HG03139 (cell line): ENCODE results near the gene DELE1.

ENCODE experiments used
- ATAC-seq: cut with Tn5 transposase; IDR thresholded peaks from one replicate; pipeline ENCODE4 v1.9.1; 2021; ENCODE audit not compliant: unreplicated experiment

Gene DELE1, protein sequence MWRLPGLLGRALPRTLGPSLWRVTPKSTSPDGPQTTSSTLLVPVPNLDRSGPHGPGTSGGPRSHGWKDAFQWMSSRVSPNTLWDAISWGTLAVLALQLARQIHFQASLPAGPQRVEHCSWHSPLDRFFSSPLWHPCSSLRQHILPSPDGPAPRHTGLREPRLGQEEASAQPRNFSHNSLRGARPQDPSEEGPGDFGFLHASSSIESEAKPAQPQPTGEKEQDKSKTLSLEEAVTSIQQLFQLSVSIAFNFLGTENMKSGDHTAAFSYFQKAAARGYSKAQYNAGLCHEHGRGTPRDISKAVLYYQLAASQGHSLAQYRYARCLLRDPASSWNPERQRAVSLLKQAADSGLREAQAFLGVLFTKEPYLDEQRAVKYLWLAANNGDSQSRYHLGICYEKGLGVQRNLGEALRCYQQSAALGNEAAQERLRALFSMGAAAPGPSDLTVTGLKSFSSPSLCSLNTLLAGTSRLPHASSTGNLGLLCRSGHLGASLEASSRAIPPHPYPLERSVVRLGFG

DNA sequence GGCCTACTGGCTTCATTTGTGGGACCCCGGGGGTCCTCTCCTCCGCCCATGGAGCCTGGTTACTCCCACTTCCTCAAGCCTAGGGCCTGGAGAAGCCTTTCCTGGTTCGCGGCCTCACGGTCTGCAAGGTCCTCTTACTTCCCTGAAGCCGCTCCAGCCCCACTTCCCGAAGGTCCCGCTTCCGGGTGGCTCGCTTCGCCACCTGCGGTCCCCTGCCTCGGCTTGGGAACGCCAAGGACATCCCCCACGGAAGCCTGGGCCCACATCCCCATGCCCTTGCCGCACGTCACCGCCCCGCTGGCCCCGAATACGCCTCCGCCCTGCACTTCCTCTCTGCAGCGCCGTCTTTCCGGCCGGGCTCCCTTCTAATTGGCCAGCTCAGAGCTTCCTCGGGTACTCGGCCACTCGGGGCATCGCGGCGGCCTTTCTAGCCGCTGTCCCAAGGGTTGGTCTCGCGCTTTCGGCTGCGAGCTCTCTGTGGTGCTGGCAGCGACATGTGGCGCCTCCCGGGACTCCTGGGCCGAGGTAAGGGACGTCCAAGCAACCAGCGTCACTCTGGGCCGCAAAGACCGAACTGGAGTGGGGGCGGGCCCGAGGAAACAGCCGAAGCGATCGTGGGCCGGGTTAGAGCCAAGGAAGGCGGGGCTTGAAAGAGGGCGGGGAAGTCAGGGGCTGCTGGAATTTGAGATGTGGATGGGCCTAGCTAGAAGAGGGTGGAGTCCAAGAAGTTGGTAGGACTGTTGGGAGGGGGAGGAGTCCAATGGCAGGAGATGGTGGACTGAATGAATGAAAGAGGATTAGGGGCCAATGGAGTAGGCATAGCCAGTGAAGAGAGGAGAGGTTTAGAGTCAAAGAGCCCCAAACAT is at the start of gene DELE1:
Gene DELE1, plus strand, starts transcription at position 424 of the 866 bp plus-strand sequence. Its CDS starts 71 bp downstream, at position 495.
- ATAC-seq = peak; percentile 96

DNA sequence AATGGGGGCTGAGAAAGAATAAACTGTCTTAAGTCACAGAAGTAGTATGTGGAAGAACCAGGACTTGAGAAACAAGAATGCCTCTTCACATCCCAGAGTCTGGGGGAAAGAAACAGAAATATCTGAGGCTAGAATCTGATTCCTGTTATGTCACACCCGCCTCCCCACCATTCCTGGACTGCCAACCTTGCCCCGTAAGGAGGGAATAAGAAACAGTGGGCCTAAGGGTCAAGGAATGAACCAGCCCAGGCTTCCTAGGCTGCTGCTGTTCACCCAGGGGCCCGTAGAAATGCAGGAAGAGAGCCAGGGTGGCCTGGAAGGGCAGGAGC is 49.8 kb upstream of the DELE1 start:
- ATAC-seq = no peak

DNA sequence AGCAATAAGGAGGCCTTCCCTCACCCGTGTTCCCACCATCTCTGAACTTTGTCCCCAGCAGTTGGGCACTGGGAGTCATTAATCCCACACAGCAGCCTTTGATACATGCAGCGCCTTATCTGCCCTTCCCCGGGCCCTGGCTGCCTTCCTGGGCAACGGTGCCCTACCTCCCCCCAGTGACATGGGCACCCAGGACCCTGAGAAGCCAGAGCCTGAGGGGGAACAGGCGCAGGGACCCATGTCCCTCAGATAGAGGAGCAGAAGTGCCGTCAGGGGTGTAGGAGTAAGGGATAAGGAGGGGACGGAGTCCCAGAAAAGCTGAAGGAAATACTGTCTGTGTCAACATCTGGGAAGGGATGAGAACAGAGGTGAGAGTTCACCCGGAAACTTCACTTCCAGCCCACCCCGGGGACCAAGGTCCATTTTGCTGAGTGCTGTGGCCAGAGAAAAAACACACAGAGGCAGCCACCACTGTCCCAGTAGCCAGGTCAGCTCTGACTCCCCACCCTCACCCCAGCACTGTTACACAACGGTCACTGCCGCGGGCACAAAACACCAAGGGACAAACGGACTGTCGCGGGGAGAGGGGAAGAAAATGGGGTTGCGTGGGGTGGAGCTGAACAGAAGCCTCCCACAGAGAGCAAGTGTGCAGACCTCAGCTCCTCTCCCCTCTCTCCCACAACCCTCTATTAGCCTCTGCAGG is 49.3 kb upstream of the DELE1 start:
- ATAC-seq = no peak

DNA sequence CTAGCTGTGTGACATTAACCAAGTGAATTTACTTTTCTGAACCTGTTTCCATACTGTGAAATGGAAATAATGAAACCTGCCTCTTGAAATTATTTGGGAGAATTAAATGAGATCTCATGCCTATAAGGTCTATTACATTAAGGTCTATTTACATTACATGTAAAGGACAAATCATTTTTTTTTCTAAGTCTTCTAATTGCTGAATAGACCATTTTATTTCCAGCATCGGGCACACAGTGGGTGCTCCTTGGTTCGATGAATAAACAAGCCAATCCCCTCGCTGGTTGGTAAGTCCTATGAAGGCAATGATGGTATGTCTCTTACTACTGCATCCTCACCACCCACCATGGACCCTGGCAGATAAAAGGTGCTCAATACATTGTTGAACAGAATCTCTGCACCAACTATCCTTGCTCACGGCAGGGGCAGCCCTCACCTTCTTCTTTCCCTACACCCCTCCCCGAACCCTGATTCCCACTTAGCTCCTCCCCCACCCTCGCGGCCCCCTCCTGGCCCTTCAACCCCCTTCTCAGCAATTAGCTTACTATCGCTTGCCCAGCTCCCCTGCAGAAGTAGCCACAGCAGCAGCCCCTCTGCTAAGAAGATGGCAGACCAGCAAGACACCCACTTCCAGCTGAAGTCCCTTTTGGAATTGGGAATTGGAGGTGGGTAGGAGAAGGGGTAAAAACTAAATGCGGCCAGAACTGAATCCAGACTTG is 48.5 kb upstream of the DELE1 start:
- ATAC-seq = no peak

DNA sequence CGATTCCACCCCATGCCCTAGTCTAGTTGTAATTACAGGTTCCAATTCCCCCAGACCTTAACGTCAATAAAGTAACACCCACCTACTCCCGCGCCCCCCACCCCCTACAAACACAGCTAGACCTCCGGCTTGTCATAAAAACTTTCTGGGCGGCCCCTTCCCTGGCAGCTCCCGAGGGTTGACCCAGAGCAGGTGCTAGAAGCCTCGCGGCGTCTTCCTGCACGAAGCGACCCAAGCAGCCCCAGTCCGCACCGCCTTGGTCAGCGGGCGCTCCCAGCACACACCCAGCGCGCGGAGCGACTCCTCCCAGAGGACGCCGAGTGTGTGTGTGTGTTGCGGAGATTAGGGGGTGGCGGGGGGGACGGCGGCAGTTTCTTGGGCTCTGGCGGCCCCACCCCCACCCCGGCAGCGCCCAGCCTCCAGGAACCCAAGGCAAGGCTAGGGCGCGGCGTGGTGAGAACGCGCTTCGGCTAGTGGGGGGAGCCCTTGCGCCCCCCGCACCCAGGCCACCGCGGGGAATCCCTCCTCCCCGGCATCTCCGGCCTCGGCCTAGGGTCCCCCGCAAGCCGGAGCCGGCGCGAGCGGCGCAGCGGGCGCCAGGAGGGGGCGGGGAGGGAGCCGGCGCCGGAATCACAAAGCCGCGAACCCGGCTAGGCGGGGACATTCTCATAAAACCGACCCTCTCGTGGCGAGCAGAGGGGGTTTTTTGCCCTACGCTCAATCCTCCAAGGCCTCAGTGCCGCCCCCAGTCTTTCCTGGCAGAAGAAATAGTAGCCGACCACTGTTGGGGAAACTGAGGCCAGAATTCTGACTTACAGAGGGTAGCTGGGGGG is 47.7 kb upstream of the DELE1 start:
- ATAC-seq = no peak

DNA sequence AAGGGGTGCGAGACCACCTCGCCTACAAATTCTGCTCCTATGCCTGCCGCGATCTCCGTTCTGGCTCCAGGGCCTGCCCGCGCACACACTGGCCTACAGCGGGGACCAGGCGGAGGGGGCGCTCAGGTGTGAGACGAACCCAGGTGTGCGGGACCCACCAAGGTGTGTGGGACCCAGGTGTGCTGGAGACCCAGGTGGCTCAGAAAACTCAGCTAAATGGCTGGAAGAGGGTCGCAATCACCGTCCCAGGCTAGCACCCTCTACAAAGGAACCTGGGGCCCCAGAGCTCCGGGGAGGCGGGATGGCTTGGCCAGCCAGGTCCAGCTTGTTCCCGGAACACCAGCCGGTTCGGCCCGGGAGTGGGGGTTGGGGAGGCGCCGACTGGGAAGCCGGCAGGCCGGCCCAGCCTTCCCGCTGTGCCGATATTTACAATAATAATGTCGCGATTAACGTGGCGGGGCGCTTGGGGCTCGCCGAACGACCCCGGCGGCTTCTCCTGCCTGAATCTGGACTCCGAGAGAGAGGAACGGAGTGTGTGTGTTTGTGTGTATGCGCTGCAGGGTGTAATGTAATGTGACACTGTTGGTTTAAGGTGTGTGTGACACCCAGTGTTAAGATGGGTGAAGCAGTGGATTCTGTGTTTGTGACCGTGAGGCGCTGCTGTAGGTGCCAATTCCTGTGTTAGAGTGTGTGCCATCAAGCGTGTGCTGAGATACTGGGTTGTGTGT is 46.9 kb upstream of the DELE1 start:
- ATAC-seq = no peak

DNA sequence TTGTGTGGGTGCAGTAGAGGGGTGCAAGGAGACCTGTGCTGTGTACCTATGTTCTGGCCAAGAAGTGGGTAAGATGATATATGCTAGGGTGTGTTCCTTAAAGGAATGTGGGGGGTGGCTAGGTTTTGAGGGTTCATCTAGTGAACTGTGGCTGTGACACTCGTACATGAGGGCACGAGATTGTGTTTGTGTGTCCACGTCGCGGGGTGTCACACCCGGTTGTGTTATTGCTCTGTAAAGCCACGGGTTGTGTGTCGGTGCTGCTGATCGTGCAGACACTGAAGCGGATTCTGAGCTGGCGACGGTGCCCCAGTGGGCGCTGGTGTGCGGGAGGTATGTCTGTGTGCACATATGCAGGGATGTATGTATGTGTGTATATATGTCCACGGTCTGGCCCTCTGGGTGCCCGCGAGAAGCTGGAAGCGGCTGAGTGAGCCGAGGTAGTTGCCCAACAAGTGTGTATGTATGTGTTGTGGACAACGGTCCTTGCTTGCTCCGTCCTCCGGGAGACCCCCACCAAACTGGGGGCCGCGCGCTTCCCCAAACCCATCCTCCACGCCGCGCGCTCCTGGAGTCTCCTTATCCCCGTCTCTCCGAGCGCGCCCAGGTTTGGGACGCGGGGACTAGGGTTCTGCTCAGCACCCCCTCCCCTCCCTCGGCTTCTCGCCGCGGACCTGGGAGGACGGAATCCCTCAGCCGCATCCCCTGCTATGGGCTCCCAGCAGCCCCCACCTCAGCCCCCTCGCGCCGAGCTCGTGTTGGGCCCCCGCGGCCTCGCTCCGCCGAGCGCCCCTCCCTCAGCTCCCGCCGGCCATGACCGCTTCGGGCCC is 46.1 kb upstream of the DELE1 start:
- no peak for ATAC-seq

DNA sequence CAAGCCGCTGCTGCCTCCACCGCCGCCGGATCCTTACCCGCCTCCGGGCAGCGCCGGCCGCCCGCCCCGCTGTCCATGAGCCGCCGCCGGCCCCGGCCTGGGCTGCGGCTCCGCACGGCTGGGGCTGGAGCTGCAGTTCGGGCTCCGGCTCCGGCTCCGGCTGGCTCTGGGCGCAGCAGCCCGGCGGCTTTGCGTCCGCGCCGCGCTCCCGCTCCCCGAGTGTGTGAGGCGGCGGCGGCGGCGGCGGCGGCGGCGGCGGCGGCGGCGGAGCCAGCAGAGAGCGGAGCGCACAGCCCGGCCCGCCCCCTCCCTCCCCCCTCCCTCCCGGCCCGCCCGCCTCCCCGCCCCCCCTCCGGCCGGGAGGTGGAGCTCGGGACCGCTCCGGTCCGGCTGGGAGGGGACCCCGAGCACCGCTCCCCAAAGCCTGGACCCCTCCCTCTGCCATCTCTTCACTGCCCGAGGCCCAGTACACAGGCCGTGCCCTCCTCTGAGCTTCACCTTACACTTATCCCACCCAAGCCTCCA is 45.4 kb upstream of the DELE1 start, which contains the start of gene PCDH1:
Gene PCDH1, minus strand, starts transcription at position 225 of the 525 bp plus-strand sequence. Its CDS starts 148 bp downstream, at position 77.
- no peak for ATAC-seq

DNA sequence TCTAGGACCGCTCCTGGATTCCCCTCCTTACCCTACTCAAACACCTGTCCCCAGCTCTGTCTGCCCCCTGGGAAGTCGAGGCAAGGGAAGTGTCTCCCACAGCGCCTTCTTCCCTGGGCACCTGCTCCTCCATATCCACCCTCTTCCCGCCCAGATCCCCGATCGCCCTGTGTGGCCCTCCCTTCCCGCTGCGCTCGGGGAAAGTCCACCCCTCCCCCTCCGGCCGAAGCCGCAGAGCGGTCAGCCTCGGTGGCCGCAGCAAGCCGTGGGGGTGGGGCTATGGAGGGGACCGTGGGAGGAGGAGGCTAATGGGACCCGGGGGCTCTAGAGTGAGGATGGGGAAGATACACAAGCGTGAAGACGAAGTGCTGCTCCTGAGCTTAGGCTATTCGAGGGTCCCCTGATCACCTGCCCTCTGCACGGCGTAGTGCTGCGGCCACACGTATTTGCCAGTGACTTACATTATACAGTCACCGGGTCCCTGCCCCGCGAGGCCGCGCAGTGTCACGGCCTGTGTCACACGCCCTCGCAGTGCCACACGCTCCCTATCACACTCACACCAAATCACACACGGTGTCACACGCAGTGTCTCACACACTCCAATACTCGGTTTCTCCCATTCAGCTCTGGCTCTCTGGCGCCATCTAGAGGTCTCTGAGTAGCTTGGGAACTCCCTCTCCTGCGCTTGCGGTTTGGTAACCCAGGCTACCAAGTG is 44.8 kb upstream of the DELE1 start:
- peak; percentile 82 for ATAC-seq

DNA sequence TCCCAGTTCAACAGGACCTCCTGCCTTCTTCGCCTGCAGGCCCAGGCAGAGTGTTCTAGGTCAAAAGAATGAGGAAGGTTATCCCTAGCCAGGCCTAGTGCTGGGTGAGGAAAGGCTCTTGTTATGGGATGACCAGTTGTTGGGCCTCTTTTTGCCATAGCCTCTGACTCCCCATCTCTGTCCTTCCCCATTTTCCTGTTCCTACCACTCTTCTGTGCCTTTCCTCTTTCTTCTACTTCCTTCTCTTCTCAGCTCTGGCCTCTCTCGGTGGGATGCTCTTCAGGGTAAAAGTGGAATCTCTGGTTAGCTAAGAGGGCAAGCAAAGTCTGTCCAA is 44.3 kb upstream of the DELE1 start:
- ATAC-seq = no peak

DNA sequence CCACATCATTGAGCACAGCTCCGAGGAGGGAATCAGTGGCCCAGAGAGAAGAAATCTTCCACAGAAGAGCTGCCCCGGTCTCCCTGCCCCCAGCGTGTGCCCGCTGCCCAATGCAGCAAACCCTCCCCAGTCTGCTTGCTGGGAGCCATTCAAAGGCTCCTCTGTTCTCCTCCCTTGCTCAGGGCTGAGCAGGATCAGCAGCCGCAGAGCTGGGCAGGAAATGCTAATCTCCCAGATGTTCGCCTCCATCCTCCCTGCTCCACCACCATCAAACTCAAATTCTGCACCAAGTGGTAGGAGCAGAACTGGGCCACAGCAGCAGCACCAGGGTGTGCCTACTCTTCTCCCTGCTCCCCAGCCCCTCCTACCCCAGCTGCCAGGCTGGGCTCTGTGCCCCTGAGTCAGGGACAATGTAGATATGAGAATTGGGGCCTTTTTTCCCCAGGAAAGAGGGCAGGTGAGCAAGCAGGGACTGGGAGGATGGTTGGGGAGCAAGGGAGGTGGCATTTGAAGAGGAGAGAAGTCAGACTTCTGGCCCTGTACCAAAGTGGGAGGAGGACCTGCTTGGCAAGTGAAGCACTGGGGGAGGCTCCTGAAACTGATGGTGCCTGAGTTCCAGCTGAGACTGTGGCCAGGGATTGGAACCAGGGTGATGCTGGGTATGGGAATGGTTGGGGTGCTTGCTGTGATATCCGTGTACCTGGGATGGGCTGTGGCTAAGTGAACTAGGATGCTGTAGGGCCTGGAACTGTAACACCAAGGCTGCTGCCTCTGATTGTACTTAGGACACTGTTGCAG is 43.5 kb upstream of the DELE1 start:
- no peak for ATAC-seq

DNA sequence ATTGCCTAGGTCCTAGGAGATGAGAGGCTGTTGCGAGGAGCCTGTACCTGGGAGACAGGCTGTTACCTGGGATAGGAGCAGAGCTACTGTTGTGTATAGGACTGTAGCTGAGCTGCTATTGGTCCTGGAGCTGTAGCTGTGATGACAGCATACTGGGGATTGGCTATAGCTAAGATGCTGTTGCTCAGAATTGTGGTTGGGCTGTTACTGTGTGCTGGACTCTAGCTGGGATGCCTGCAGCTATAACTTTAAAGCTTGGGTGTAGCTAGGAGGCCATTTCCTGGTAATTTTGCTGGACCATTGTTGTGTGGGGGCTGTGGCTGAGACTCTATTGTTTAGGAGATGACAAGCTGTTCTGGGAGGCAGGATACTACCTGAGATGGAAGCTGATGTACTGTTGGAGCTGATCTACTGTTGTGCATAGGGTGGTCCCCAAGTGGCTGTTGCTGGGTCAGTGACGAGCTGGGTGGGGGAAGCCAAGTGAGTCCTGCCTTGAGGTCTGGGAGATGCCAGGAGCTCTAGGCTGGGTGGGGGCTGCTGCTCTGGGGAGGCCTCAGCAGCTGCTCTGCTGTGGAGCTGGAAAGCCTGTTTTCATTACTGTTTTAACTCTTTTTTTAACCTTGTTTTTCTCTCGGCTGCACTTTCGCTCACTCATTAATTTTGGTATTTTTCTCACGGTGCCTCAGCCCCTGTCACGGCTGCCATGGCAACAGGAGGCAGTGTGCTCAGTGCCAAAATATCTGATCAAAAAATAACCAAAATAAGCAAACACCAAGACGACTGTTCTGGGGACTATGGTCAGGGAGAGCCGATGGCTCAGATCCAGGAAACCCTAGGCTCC is 42.5 kb upstream of the DELE1 start:
- no peak for ATAC-seq

DNA sequence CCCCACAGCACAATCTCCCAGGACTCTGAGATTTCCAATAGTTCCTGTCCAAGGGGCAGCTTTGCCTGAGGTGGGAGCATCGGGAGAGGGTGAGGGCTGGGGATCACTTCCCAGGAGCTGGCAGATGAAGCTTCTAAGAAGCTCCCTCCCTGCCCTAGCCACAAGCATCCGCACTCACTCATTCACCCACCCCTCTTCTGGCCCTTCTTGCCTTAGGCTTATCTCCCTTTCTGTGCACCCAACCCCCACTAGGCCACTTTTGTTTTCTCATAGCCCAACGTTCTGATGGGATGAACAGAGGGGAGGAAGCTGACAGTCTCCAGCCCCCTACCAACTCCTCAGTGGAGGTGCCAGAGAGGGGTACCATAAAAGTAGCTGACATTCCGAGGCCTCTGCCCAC is 41.8 kb upstream of the DELE1 start:
- no peak for ATAC-seq

DNA sequence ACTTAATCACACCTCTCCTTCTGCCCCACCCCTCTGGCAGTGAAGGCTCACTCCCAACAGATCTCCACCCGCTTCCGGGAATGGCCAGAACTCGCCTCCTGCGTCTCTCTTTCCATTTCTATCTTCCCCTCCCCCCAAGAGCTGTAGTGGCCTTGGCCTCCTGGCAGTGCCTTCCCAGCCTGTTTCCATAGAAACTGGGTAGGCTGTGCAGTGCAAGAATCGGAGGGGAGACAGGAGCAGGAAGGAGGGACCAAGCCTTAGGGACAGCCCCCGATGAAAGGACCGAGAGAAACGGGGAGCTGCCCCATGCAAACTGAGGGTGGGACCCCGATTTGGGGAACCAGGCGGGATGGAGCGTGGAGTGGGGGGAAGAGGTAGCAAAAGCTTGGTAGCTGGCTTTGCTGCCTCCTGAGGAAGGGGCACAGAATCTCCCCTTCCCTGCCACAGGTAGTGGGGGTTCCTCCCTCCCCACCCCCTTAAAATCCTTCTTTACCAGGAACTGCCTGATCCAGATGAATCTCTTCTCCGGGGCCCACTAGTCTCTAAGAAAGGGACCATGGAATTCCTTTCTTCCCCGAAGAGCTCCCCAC is 41.0 kb upstream of the DELE1 start:
- no peak for ATAC-seq

DNA sequence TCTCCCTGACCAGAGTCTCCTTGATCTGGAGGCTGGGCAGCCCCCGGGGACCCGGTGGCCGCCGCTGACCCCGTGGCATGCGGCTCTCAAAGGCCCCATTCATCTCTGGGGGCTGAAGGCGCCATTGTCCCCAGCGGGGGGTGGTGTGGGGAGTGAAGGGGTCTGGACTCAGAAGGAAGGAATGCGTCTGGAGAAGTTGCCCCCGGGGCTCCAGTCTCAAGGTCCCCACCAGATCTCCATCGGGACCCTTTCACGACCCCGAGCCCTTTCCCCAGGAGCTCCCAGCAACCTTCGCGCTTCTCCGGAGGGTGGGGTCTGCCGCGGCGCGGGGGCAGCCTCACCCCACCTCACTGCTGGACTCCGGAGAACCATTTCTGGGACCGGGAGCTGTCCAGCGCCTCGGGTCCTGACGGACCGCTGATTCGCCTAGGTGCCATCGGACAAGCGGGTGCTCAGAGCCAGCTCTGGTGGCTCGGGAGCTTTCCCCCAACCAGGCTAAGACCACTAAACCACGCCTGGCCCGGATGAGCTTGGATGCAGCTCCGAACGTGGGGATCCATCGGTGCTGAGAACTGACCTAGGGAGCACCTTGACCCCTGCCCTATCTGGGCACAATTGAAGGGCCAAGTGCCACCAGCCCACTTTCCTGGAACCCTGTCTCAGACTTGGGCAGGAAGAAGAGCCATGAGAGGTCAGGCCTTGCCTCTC is 40.3 kb upstream of the DELE1 start:
- no peak for ATAC-seq
